ENCODE measurements around the gene PHACTR4. TPM values are rescaled to one million over a fixed set of nuclear protein-coding genes. Genes with fewer than 3 reads are reported as not detected.

The PHACTR4 gene
- total and polyA plus RNA-seq, 2 of the 13 experiments (the other 11 are each of a cell fraction or from before 2014, with no cell fraction given): 13.9 to 17.1 TPM

DNA sequence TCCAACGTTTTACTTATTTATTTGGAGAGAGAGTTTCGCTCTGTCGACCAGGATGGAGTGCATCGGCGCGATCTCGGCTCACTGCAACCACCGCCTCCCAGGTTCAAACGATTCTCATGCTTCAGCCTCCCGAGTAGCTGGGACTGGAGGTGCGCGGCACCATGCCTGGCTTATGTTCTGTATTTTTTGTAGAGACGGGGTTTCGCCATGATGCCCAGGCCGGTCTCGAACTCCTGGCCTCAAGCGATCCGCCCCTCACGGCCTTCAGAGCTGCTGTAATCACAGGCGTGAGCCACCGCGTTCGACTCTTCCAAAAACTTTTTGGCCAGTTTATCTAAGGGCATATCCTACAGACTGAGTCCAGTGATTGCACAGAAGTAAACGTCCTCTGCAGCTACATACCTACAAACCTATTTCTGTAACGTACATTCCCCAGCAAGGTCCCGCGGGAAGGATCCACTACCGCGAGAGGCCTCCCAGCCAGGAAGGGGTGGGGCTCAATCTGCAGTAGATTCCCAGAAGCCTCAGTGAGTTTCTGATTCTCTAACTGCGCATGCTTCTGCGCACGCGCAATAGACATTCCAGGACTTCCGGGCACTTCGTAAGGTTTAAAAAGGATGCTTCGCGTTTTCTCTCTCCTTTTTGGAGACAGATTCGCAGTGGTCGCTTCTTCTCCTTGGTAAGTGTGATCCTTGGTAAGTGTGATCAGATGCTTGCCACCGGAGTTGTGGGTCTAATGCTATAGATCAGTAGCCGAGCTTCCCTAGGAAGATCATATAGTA, 136.1 kb downstream of the PHACTR4 start, which contains the start of gene RCC1 (continued):
- TF ChIP-seq SOX6 (IDR thresholded peaks at IDR 0.05) (no peak), SOX6 (CRISPR knock-in tag; IDR thresholded peaks at IDR 0.05) (peak; percentile 53), FOXA3 (CRISPR knock-in tag; IDR thresholded peaks at IDR 0.05) (peak; percentile 30), NFATC3 (CRISPR knock-in tag; IDR thresholded peaks at IDR 0.05) (no peak), ZNF841 (CRISPR knock-in tag; IDR thresholded peaks at IDR 0.05; ENCODE audit: borderline replicate concordance) (no peak), ZNF777 (CRISPR knock-in tag; IDR thresholded peaks at IDR 0.05) (peak; percentile 26; the same call in 1 of the 2 replicates), ATAD3A (CRISPR knock-in tag; IDR thresholded peaks at IDR 0.05) (no peak), ZNF761 (CRISPR knock-in tag; conservative IDR thresholded peaks at IDR 0.05) (peak; percentile 27; the same call in 1 of the 2 replicates), KAT7 (CRISPR knock-in tag; IDR thresholded peaks at IDR 0.05; ENCODE audit: borderline replicate concordance) (peak; percentile 64; the same call in 1 of the 2 replicates), MAFK (conservative IDR thresholded peaks at IDR 0.05 in 1 of 2, IDR thresholded peaks at IDR 0.05 in 1 of 2; ENCODE audit: low read length in 2 of 2) (no peak)
- TF ChIP-seq, protein P1, sequence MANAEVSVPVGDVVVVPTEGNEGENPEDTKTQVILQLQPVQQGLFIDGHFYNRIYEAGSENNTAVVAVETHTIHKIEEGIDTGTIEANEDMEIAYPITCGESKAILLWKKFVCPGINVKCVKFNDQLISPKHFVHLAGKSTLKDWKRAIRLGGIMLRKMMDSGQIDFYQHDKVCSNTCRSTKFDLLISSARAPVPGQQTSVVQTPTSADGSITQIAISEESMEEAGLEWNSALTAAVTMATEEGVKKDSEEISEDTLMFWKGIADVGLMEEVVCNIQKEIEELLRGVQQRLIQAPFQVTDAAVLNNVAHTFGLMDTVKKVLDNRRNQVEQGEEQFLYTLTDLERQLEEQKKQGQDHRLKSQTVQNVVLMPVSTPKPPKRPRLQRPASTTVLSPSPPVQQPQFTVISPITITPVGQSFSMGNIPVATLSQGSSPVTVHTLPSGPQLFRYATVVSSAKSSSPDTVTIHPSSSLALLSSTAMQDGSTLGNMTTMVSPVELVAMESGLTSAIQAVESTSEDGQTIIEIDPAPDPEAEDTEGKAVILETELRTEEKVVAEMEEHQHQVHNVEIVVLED (CRISPR knock-in tag; IDR thresholded peaks at IDR 0.05; ENCODE audit: borderline replicate concordance): peak; percentile 56; the same call in 1 of the 2 replicates
- TF ChIP-seq, protein P2, sequence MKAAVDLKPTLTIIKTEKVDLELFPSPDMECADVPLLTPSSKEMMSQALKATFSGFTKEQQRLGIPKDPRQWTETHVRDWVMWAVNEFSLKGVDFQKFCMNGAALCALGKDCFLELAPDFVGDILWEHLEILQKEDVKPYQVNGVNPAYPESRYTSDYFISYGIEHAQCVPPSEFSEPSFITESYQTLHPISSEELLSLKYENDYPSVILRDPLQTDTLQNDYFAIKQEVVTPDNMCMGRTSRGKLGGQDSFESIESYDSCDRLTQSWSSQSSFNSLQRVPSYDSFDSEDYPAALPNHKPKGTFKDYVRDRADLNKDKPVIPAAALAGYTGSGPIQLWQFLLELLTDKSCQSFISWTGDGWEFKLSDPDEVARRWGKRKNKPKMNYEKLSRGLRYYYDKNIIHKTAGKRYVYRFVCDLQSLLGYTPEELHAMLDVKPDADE (CRISPR knock-in tag; IDR thresholded peaks at IDR 0.05): no peak
- TF ChIP-seq, protein P3, sequence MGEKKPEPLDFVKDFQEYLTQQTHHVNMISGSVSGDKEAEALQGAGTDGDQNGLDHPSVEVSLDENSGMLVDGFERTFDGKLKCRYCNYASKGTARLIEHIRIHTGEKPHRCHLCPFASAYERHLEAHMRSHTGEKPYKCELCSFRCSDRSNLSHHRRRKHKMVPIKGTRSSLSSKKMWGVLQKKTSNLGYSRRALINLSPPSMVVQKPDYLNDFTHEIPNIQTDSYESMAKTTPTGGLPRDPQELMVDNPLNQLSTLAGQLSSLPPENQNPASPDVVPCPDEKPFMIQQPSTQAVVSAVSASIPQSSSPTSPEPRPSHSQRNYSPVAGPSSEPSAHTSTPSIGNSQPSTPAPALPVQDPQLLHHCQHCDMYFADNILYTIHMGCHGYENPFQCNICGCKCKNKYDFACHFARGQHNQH (CRISPR knock-in tag; IDR thresholded peaks at IDR 0.05): peak; percentile 73
- TF ChIP-seq, protein P4, sequence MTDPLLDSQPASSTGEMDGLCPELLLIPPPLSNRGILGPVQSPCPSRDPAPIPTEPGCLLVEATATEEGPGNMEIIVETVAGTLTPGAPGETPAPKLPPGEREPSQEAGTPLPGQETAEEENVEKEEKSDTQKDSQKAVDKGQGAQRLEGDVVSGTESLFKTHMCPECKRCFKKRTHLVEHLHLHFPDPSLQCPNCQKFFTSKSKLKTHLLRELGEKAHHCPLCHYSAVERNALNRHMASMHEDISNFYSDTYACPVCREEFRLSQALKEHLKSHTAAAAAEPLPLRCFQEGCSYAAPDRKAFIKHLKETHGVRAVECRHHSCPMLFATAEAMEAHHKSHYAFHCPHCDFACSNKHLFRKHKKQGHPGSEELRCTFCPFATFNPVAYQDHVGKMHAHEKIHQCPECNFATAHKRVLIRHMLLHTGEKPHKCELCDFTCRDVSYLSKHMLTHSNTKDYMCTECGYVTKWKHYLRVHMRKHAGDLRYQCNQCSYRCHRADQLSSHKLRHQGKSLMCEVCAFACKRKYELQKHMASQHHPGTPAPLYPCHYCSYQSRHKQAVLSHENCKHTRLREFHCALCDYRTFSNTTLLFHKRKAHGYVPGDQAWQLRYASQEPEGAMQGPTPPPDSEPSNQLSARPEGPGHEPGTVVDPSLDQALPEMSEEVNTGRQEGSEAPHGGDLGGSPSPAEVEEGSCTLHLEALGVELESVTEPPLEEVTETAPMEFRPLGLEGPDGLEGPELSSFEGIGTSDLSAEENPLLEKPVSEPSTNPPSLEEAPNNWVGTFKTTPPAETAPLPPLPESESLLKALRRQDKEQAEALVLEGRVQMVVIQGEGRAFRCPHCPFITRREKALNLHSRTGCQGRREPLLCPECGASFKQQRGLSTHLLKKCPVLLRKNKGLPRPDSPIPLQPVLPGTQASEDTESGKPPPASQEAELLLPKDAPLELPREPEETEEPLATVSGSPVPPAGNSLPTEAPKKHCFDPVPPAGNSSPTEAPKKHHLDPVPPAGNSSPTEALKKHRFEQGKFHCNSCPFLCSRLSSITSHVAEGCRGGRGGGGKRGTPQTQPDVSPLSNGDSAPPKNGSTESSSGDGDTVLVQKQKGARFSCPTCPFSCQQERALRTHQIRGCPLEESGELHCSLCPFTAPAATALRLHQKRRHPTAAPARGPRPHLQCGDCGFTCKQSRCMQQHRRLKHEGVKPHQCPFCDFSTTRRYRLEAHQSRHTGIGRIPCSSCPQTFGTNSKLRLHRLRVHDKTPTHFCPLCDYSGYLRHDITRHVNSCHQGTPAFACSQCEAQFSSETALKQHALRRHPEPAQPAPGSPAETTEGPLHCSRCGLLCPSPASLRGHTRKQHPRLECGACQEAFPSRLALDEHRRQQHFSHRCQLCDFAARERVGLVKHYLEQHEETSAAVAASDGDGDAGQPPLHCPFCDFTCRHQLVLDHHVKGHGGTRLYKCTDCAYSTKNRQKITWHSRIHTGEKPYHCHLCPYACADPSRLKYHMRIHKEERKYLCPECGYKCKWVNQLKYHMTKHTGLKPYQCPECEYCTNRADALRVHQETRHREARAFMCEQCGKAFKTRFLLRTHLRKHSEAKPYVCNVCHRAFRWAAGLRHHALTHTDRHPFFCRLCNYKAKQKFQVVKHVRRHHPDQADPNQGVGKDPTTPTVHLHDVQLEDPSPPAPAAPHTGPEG (CRISPR knock-in tag; IDR thresholded peaks at IDR 0.05): no peak
- TF ChIP-seq, protein P5, sequence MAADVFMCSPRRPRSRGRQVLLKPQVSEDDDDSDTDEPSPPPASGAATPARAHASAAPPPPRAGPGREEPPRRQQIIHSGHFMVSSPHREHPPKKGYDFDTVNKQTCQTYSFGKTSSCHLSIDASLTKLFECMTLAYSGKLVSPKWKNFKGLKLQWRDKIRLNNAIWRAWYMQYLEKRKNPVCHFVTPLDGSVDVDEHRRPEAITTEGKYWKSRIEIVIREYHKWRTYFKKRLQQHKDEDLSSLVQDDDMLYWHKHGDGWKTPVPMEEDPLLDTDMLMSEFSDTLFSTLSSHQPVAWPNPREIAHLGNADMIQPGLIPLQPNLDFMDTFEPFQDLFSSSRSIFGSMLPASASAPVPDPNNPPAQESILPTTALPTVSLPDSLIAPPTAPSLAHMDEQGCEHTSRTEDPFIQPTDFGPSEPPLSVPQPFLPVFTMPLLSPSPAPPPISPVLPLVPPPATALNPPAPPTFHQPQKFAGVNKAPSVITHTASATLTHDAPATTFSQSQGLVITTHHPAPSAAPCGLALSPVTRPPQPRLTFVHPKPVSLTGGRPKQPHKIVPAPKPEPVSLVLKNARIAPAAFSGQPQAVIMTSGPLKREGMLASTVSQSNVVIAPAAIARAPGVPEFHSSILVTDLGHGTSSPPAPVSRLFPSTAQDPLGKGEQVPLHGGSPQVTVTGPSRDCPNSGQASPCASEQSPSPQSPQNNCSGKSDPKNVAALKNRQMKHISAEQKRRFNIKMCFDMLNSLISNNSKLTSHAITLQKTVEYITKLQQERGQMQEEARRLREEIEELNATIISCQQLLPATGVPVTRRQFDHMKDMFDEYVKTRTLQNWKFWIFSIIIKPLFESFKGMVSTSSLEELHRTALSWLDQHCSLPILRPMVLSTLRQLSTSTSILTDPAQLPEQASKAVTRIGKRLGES (CRISPR knock-in tag; IDR thresholded peaks at IDR 0.05; ENCODE audit: borderline replicate concordance): no peak
